ENCODE results near the gene LIN37. TPM values are rescaled to one million over a fixed set of nuclear protein-coding genes. Genes with fewer than 3 reads are reported as not detected.

Gene LIN37
- 1 to 10 TPM; 4.0 to 9.3 (median 4.8) TPM for total RNA-seq
- 10 to 100 TPM; 25.2 to 29.4 TPM for polyA plus RNA-seq
- long read RNA-seq, donor 1, partial matches to known transcripts: 1 of 4 reads
- long read RNA-seq, donor 1, other reads (novel, unspliced or antisense): 3 of 4 reads
- long read RNA-seq, donor 2, partial matches to known transcripts: 5 of 8 reads
- long read RNA-seq, donor 2, other reads (novel, unspliced or antisense): 1 of 8 reads
- long read RNA-seq, donor 3, partial matches to known transcripts: 0 of 1 reads
- long read RNA-seq, donor 3, other reads (novel, unspliced or antisense): 0 of 1 reads

GRCh38 chr19:35748106-35749020 is at the start of gene LIN37:
LIN37 (plus strand) TSS chr19:35748576; CDS start chr19:35748725, 149 bp downstream.
- 0 to 1% methylated on average over 45 of the region's 45 CpGs for WGBS, 2 donors
- intact Hi-C loops (cut with DNase I): loop anchor here in 4 of 10 donors (1.0 to 10.0 kb wide), 4 partner anchors 9 to 186 kb away; partner anchors contain the start of genes LRFN3 (in 2 of the 4) and HSPB6 (in 1 of the 4)
- H3K4me1 ChIP-seq: peaks cover 7 to 63% (median 44%) of the 10 kb centered on the region in 9 donors
- no peaks in the 10 kb centered on the region for H3K9me3 ChIP-seq
- DNase-seq (peak; percentile 98 to 99), ATAC-seq (peak; percentile 79 to 90 (median 87))
- peak in 6 of 9 donors; percentile 5 to 38 (median 21) for TF ChIP-seq CTCF (IDR thresholded peaks at IDR 0.05)
- no peaks in the 10 kb centered on the region for H3K27me3 ChIP-seq
- H3K27ac ChIP-seq: peak within 1 kb of the TSS; percentile 54 to 93 (median 84)
- peak within 1 kb of the TSS; percentile 67 to 97 (median 88) for H3K4me3 ChIP-seq
- H3K36me3 ChIP-seq: peaks cover 0 to 29% (median 7%) of the 10 kb centered on the region in 9 donors

GRCh38 chr19:35702223-35703012 is 46.0 kb upstream of the LIN37 start:
- Histone ChIP-seq H3K9me3 (no peaks in the 10 kb centered on the region), H3K27me3 (peaks cover 0 to 18% (median 10%) of the 10 kb centered on the region in 7 donors), H3K27ac (peak overlapping the region in 4 of 10 donors; percentile 51 to 76 (median 58)), H3K36me3 (no peaks in the 10 kb centered on the region), H3K4me3 (peak overlapping the region; percentile 33 to 71 (median 59)), H3K4me1 (peaks cover 0 to 16% (median 7%) of the 10 kb centered on the region in 9 donors)
- TF ChIP-seq CTCF (IDR thresholded peaks at IDR 0.05): no peak
- ATAC-seq (peak; percentile 98 to 100 (median 100)), DNase-seq (peak; percentile 93 to 96)
- WGBS, 2 donors: 0 to 1% methylated on average over 50 of the region's 50 CpGs
- intact Hi-C loops (cut with DNase I): loop anchor here in 1 of 10 donors (1.0 kb wide), 1 partner anchor 14 kb away; no protein-coding TSS in a partner anchor

- no peak for ATAC-seq
- Histone ChIP-seq H3K36me3 (no peaks in the 10 kb centered on the region), H3K4me1 (peaks cover 0 to 16% (median 7%) of the 10 kb centered on the region in 9 donors), H3K4me3 (peak overlapping the region in 6 of 10 donors; percentile 37 to 70 (median 58)), H3K27me3 (peaks cover 0 to 18% (median 10%) of the 10 kb centered on the region in 7 donors), H3K27ac (no peak overlapping the region), H3K9me3 (no peaks in the 10 kb centered on the region)
- DNase-seq: no peak
- no peak for TF ChIP-seq CTCF (IDR thresholded peaks at IDR 0.05)
- intact Hi-C loops (cut with DNase I): no loop called here
- 51 to 53% methylated on average over 9 of the region's 9 CpGs for WGBS, 2 donors
Observed at GRCh38 chr19:35703343-35703742, 45.0 kb upstream of the LIN37 start.
